GM12892 (cell line): Measurements from ENCODE around the gene NAA40.

Experiments used
- DNase-seq: peaks from one replicate; pipeline ENCODE4 v3.0.0; 2011; ENCODE audit not compliant: insufficient read length
- FAIRE-seq: peaks from 2 replicates; lab custom pipeline; 2011; peaks lifted over from hg19 to GRCh38; lab: Jason Lieb, UNC
- POLR2A ChIP-seq: IDR thresholded peaks from 2 replicates; pipeline ENCODE4 v1.6.1; 2011; ENCODE audit warnings: low read depth, low read length, control low read depth
- POLR2AphosphoS5 ChIP-seq: IDR thresholded peaks from 2 replicates; pipeline ENCODE4 v1.6.1; 2011; ENCODE audit warnings: low read depth, low read length, control low read depth
- TAF1 ChIP-seq: IDR thresholded peaks from 2 replicates; pipeline ENCODE4 v1.6.1; 2011; ENCODE audit warnings: low read depth, mild to moderate bottlenecking, control low read depth, low read length, borderline replicate concordance

Gene NAA40

GRCh38 chr11:63906087-63906486 lies 32.7 kb upstream of the NAA40 start:
- FAIRE-seq (no peak), DNase-seq (no peak)
- TF ChIP-seq POLR2AphosphoS5 (no peak), TAF1 (no peak), POLR2A (no peak)

- DNase-seq: no peak
- FAIRE-seq: no peak
- TF ChIP-seq TAF1 (no peak), POLR2AphosphoS5 (no peak), POLR2A (no peak)
These were observed 32.2 kb upstream of the NAA40 start for GRCh38 chr11:63906585-63906984.

- DNase-seq: no peak
- FAIRE-seq: no peak
- TF ChIP-seq POLR2A (no peak), TAF1 (no peak), POLR2AphosphoS5 (no peak)
These were observed 31.7 kb upstream of the NAA40 start for GRCh38 chr11:63907063-63907462.

- FAIRE-seq (no peak), DNase-seq (no peak)
- TF ChIP-seq POLR2AphosphoS5 (no peak), TAF1 (no peak), POLR2A (no peak)
These were observed 30.8 kb upstream of the NAA40 start for GRCh38 chr11:63907808-63908530.

- TF ChIP-seq TAF1 (no peak), POLR2A (no peak), POLR2AphosphoS5 (no peak)
- FAIRE-seq: no peak
- DNase-seq: no peak
These were observed 30.0 kb upstream of the NAA40 start for GRCh38 chr11:63908631-63909401.

- FAIRE-seq (no peak), DNase-seq (no peak)
- TF ChIP-seq TAF1: no peak
- no peak for TF ChIP-seq POLR2AphosphoS5
- no peak for TF ChIP-seq POLR2A
These were observed 29.0 kb upstream of the NAA40 start for GRCh38 chr11:63909591-63910506.

- FAIRE-seq: no peak
These were observed 28.1 kb upstream of the NAA40 start for GRCh38 chr11:63910675-63911074.

GRCh38 chr11:63911440-63911839 lies 27.4 kb upstream of the NAA40 start:
- no peak for DNase-seq
- TF ChIP-seq TAF1: no peak
- TF ChIP-seq POLR2AphosphoS5: no peak
- TF ChIP-seq POLR2A: no peak
- no peak for FAIRE-seq

More at GRCh38 chr11:63910675-63911074, 28.1 kb upstream of the NAA40 start:
- no peak for TF ChIP-seq POLR2A
- TF ChIP-seq TAF1: no peak
- TF ChIP-seq POLR2AphosphoS5: no peak
- no peak for DNase-seq

- no peak for DNase-seq
- FAIRE-seq: no peak
- TF ChIP-seq TAF1 (no peak), POLR2A (no peak), POLR2AphosphoS5 (no peak)
These were observed 26.9 kb upstream of the NAA40 start for GRCh38 chr11:63911876-63912275.

- DNase-seq: no peak
- no peak for FAIRE-seq
- TF ChIP-seq POLR2AphosphoS5 (no peak), POLR2A (no peak), TAF1 (no peak)
These were observed 26.1 kb upstream of the NAA40 start for GRCh38 chr11:63912678-63913077.
